ENCODE data around the gene COL4A5.

GRCh38 chrX:108696690-108697089, 257.1 kb downstream of the COL4A5 start:
- TF ChIP-seq POLR2AphosphoS5 (IDR thresholded peaks at IDR 0.05; ENCODE audit: low read depth, low read length) (no peak), POLR2A (IDR thresholded peaks at IDR 0.05; ENCODE audit: low read depth, low read length) (no peak)
